Right lobe of liver (tissue), 6 donors: ENCODE results near the gene EGFL8. TPM values are rescaled to one million over a fixed set of nuclear protein-coding genes. Genes with fewer than 3 reads are reported as not detected.

Source experiments
- ATAC-seq, 4 donors: fragments of 200-7000 bp; cut with Tn5 transposase; one replicate each; pipeline ENCODE4 v1.9.1; 2020; ENCODE audit warnings: mild to moderate bottlenecking in 4 of 4, moderate library complexity in 4 of 4
- DNase-seq, 3 donors: peaks; one replicate each; pipeline ENCODE4 v3.0.0-alpha.2; 2020
- H3K27ac ChIP-seq, 3 donors: fragments of 200-600 bp; one replicate each; pipeline ENCODE4 v1.8.0; 2022
- H3K27me3 ChIP-seq, 2 donors: fragments of 200-600 bp; one replicate each; pipeline ENCODE4 v1.8.0; 2022
- H3K36me3 ChIP-seq, 4 donors: fragments of 200-600 bp; sonication (generic) in 1 of 4; one replicate each; pipeline versions ENCODE4 v1.5.1 to v1.8.0; 2017 to 2022; ENCODE audit warnings: control low read depth in 1 of 4
- H3K4me1 ChIP-seq, 4 donors: fragments of 200-600 bp; sonication (generic) in 1 of 4; one replicate each; pipeline versions ENCODE4 v1.5.1 to v1.8.0; 2017 to 2022; ENCODE audit warnings: control low read depth in 1 of 4
- H3K4me3 ChIP-seq, 3 donors: fragments of 200-600 bp; one replicate each; pipeline ENCODE4 v1.8.0; 2022
- H3K9me3 ChIP-seq, 4 donors: fragments of 200-600 bp; sonication (generic) in 1 of 4; one replicate each; pipeline versions ENCODE4 v1.5.1 to v1.8.0; 2017 to 2022; ENCODE audit warnings: control low read depth in 1 of 4
- POLR2A ChIP-seq: fragments of 450-650 bp; IDR thresholded peaks from one replicate; pipeline ENCODE4 v1.6.1; 2017; ENCODE audit warnings: antibody characterized with exemption, mild to moderate bottlenecking
- WGBS: methylation state at CpG from one replicate; pipeline ENCODE4 v1.1.6; 2018; ENCODE audit warnings: low coverage, low lambda C conversion rate; ENCODE audit not compliant: insufficient coverage; ENCODE audit errors: missing lambda C conversion rate; 5-methylcytosine and 5-hydroxymethylcytosine counted together
- intact Hi-C, 2 donors: fragments of 100-400 bp; cut with DNase I; formaldehyde crosslinking; loops; one replicate each; pipeline versions ENCODE4 v1.11.2 to v1.14.1; 2022
- total RNA-seq, 6 experiments: library from RNA; depleted of rRNA in 2 of 6; stranded (reverse); fragments of >200 nt in 2 of 6; fragmentation: NEBNext Ultra II Directional in 3 of 6; extraction: Animal tissue kit (Norgen Biotek cat#: 25700) in 3 of 6; gene quantifications; one replicate each; pipeline versions ENCODE4 v1.1.0 to v1.2.4, GENCODE V29; 2016 to 2023
- TF ChIP-seq, protein P1 (sequence below), 4 donors: fragments of 200-600 bp in 3 of 4; fragments of 450-650 bp in 1 of 4; IDR thresholded peaks; one replicate each; pipeline versions ENCODE4 v1.5.1 to v1.8.0; 2016 to 2022; ENCODE audit warnings: antibody characterized with exemption in 4 of 4, mild to moderate bottlenecking in 2 of 4
- donor health status: DM: no; HTN: yes; CAD: no.
- donor health status: DM: no; HTN: no; CAD: no.
- donor health status: DM: no; HTN: no; CAD: no.
- donor health status: DM: no; HTN: yes; CAD: no.
- donor health status: DM: no; HTN: yes; CAD: no.

EGFL8 gene
- total RNA-seq, 6 experiments from 2014 or later: 1.4 to 6.0 (median 4.2) TPM

- Histone ChIP-seq H3K9me3 (no peaks in the 10 kb centered on the region), H3K27me3 (no peaks in the 10 kb centered on the region), H3K27ac (peak overlapping the region; percentile 97 to 99 (median 99)), H3K4me3 (peak overlapping the region; percentile 58 to 87 (median 78)), H3K4me1 (peaks cover 0 to 11% (median 5%) of the 10 kb centered on the region in 4 donors), H3K36me3 (no peaks in the 10 kb centered on the region)
- WGBS: 43% methylated on average over 14 of the region's 28 CpGs
- ATAC-seq (no peak), DNase-seq (no peak)
- no peak for TF ChIP-seq POLR2A
- TF ChIP-seq, protein P1, sequence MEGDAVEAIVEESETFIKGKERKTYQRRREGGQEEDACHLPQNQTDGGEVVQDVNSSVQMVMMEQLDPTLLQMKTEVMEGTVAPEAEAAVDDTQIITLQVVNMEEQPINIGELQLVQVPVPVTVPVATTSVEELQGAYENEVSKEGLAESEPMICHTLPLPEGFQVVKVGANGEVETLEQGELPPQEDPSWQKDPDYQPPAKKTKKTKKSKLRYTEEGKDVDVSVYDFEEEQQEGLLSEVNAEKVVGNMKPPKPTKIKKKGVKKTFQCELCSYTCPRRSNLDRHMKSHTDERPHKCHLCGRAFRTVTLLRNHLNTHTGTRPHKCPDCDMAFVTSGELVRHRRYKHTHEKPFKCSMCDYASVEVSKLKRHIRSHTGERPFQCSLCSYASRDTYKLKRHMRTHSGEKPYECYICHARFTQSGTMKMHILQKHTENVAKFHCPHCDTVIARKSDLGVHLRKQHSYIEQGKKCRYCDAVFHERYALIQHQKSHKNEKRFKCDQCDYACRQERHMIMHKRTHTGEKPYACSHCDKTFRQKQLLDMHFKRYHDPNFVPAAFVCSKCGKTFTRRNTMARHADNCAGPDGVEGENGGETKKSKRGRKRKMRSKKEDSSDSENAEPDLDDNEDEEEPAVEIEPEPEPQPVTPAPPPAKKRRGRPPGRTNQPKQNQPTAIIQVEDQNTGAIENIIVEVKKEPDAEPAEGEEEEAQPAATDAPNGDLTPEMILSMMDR (IDR thresholded peaks at IDR 0.05): no peak
- intact Hi-C loops: no loop called here
These were observed 32.6 kb downstream of the EGFL8 start for GRCh38 chr6:32196682-32197616.

DNA sequence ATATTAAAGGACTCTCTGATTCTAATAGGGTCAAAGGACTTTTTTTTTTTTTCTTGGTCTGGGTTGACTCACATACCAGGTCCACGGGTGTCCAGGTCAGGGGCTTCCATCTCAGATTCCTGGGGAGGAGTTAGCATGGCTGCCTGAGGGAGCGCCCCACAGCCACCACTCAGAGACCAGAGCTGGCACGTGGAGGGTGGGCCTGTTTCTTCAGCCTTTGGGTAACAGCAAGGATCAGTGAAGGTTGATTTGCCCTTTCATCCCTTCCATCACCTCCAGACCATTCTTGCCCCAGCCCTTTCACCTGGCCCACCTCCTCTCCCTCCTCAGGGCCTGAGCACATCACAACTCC, 33.9 kb downstream of the EGFL8 start:
- no peak for DNase-seq
- TF ChIP-seq, protein P1 (IDR thresholded peaks at IDR 0.05): no peak
- TF ChIP-seq POLR2A: no peak
- Histone ChIP-seq H3K27me3 (no peaks in the 10 kb centered on the region), H3K4me3 (no peak overlapping the region), H3K4me1 (peaks cover 0 to 11% (median 5%) of the 10 kb centered on the region in 4 donors), H3K27ac (no peak overlapping the region), H3K9me3 (no peaks in the 10 kb centered on the region), H3K36me3 (no peaks in the 10 kb centered on the region)
- intact Hi-C loops: no loop called here
- 56% methylated on average over 3 of the region's 3 CpGs for WGBS
- ATAC-seq: no peak

- DNase-seq (no peak), ATAC-seq (no peak)
- Histone ChIP-seq H3K36me3 (no peaks in the 10 kb centered on the region), H3K27ac (no peak overlapping the region), H3K4me1 (peaks cover 0 to 11% (median 5%) of the 10 kb centered on the region in 4 donors), H3K9me3 (no peaks in the 10 kb centered on the region), H3K27me3 (no peaks in the 10 kb centered on the region), H3K4me3 (no peak overlapping the region)
- intact Hi-C loops: no loop called here
- TF ChIP-seq, protein P1 (IDR thresholded peaks at IDR 0.05): no peak
- TF ChIP-seq POLR2A: no peak
- WGBS: 80% methylated on average over 16 of the region's 17 CpGs
These were observed 34.5 kb downstream of the EGFL8 start for GRCh38 chr6:32198866-32199265.

GRCh38 chr6:32200711-32201475, 36.5 kb downstream of the EGFL8 start:
- no peaks in the 10 kb centered on the region for H3K36me3 ChIP-seq
- H3K27me3 ChIP-seq: no peaks in the 10 kb centered on the region
- DNase-seq: peak in 1 of 3 donors; percentile 48
- H3K27ac ChIP-seq: no peak overlapping the region
- intact Hi-C loops: no loop called here
- 62% methylated on average over 4 of the region's 13 CpGs for WGBS
- TF ChIP-seq, protein P1 (IDR thresholded peaks at IDR 0.05): no peak
- TF ChIP-seq POLR2A: no peak
- ATAC-seq: no peak
- H3K4me3 ChIP-seq: no peak overlapping the region
- peaks cover 0 to 3% (median 0%) of the 10 kb centered on the region in 4 donors for H3K4me1 ChIP-seq
- H3K9me3 ChIP-seq: no peaks in the 10 kb centered on the region
